DMS114 treated with DMSO at 0.1 percent for 48 hours (cell line): ENCODE data around the gene WFDC8.
"Not testable (repeated sequence)": the region's sequence is repeated elsewhere in the genome, so short reads cannot be mapped to it uniquely, and the experiment has no call there.

Experiments used
- DNase-seq: peaks from one replicate; lab custom pipeline; 2025; ENCODE audit not compliant: unreplicated experiment; lab: John Stamatoyannopoulos, UW

WFDC8 gene

GRCh38 chr20:45579184-45579583, at the start of gene WFDC8:
TSS of gene WFDC8 (minus strand) at chr20:45579284. CDS start at chr20:45579247, 37 bp downstream.
- DNase-seq = no peak

- DNase-seq = no peak
Observed at GRCh38 chr20:45626540-45626939, 47.5 kb upstream of the WFDC8 start.

GRCh38 chr20:45621593-45621992, 42.5 kb upstream of the WFDC8 start:
- no peak for DNase-seq

GRCh38 chr20:45617591-45617990, 38.5 kb upstream of the WFDC8 start:
- no peak for DNase-seq

GRCh38 chr20:45612314-45612713, 33.2 kb upstream of the WFDC8 start:
- no peak for DNase-seq

- no peak for DNase-seq
Observed at GRCh38 chr20:45611054-45611453, 32.0 kb upstream of the WFDC8 start.

- no peak for DNase-seq
Observed at GRCh38 chr20:45607810-45608209, 28.7 kb upstream of the WFDC8 start.

GRCh38 chr20:45595235-45595634, 16.2 kb upstream of the WFDC8 start:
- DNase-seq = no peak

GRCh38 chr20:45593498-45593897, 14.4 kb upstream of the WFDC8 start:
- no peak for DNase-seq

- DNase-seq = peak; percentile 52
Observed at GRCh38 chr20:45592574-45593189, 13.6 kb upstream of the WFDC8 start.

- DNase-seq = no peak
Observed at GRCh38 chr20:45589725-45590124, 10.6 kb upstream of the WFDC8 start.

GRCh38 chr20:45588800-45589199, 9.7 kb upstream of the WFDC8 start:
- no peak for DNase-seq

- DNase-seq = not testable (repeated sequence)
Observed at GRCh38 chr20:45585986-45586385, 6.9 kb upstream of the WFDC8 start.

- not testable (repeated sequence) for DNase-seq
Observed at GRCh38 chr20:45584294-45584693, 5.2 kb upstream of the WFDC8 start.

- no peak for DNase-seq
Observed at GRCh38 chr20:45583502-45583901, 4.4 kb upstream of the WFDC8 start.

- DNase-seq = no peak
Observed at GRCh38 chr20:45581702-45582101, 2.6 kb upstream of the WFDC8 start.

- no peak for DNase-seq
Observed at GRCh38 chr20:45578231-45578630, 853 bp downstream of the WFDC8 start.

GRCh38 chr20:45576995-45577394, 2.1 kb downstream of the WFDC8 start:
- no peak for DNase-seq

- no peak for DNase-seq
Observed at GRCh38 chr20:45575931-45576330, 3.2 kb downstream of the WFDC8 start.

- DNase-seq = not testable (repeated sequence)
Observed at GRCh38 chr20:45569650-45570049, 9.4 kb downstream of the WFDC8 start.

GRCh38 chr20:45564760-45565276, 14.3 kb downstream of the WFDC8 start:
- no peak for DNase-seq

GRCh38 chr20:45555198-45555597, 23.9 kb downstream of the WFDC8 start:
- no peak for DNase-seq

- DNase-seq = no peak
Observed at GRCh38 chr20:45552456-45552855, 26.6 kb downstream of the WFDC8 start.
